Astrocyte (in vitro differentiated cells and primary cell): Measurements from ENCODE around the gene ITPRIP. TPM values are rescaled to one million over a fixed set of nuclear protein-coding genes. Genes with fewer than 3 reads are reported as not detected.

ENCODE experiments used
- DNase-seq: peaks from one replicate; pipeline ENCODE4 v3.0.0-alpha.2; 2010; ENCODE audit warnings: low read depth
- FAIRE-seq: peaks from 2 replicates; lab custom pipeline; 2011; peaks lifted over from hg19 to GRCh38; lab: Jason Lieb, UNC
- H2AFZ ChIP-seq: 2 replicates; pipeline ENCODE4 v1.6.0; 2012; ENCODE audit warnings: low read depth, low read length, inconsistent platforms
- H3K27ac ChIP-seq: 2 replicates; pipeline ENCODE4 v1.5.1; 2011; ENCODE audit warnings: low read depth, low read length, inconsistent platforms
- H3K27me3 ChIP-seq: 2 replicates; pipeline ENCODE4 v1.6.0; 2011; ENCODE audit warnings: low read length, inconsistent platforms; ENCODE audit not compliant: insufficient read depth
- H3K36me3 ChIP-seq: 2 replicates; pipeline ENCODE4 v1.5.1; 2011; ENCODE audit warnings: low read length, inconsistent platforms; ENCODE audit not compliant: insufficient read depth
- H3K4me1 ChIP-seq: 2 replicates; pipeline ENCODE4 v1.5.1; 2011; ENCODE audit warnings: low read length, inconsistent platforms; ENCODE audit not compliant: insufficient read depth
- H3K4me2 ChIP-seq: 2 replicates; pipeline ENCODE4 v1.6.0; 2012; ENCODE audit warnings: low read length, inconsistent platforms
- H3K4me3 ChIP-seq: 2 replicates; pipeline ENCODE4 v1.5.1; 2011; ENCODE audit warnings: low read depth, mild to moderate bottlenecking, low read length, inconsistent platforms; ENCODE audit not compliant: insufficient read depth
- H3K79me2 ChIP-seq: 2 replicates; pipeline ENCODE4 v1.6.0; 2012; ENCODE audit warnings: mild to moderate bottlenecking, low read length, inconsistent platforms; ENCODE audit not compliant: insufficient read depth
- H3K9ac ChIP-seq: 2 replicates; pipeline ENCODE4 v1.6.0; 2012; ENCODE audit warnings: mild to moderate bottlenecking, low read length, inconsistent platforms
- H3K9me3 ChIP-seq: 2 replicates; pipeline ENCODE4 v1.5.1; 2012; ENCODE audit warnings: low read depth, mild to moderate bottlenecking, low read length, inconsistent platforms; ENCODE audit not compliant: insufficient read depth
- H4K20me1 ChIP-seq: 2 replicates; pipeline ENCODE4 v1.6.0; 2012; ENCODE audit warnings: low read length, inconsistent platforms; ENCODE audit not compliant: insufficient read depth
- H3K27ac Mint-ChIP-seq: one replicate; pipeline ENCODE4 v1.8.0; 2021; ENCODE audit warnings: mild to moderate bottlenecking, mixed read lengths; ENCODE audit not compliant: unreplicated experiment
- H3K27me3 Mint-ChIP-seq: one replicate; pipeline ENCODE4 v1.8.0; 2021; ENCODE audit warnings: low read depth, mixed read lengths; ENCODE audit not compliant: unreplicated experiment
- H3K36me3 Mint-ChIP-seq: one replicate; pipeline ENCODE4 v1.8.0; 2021; ENCODE audit warnings: low read depth, mixed read lengths; ENCODE audit not compliant: unreplicated experiment
- H3K4me1 Mint-ChIP-seq: one replicate; pipeline ENCODE4 v1.8.0; 2021; ENCODE audit warnings: low read depth, mixed read lengths; ENCODE audit not compliant: unreplicated experiment
- H3K4me3 Mint-ChIP-seq: one replicate; pipeline ENCODE4 v1.8.0; 2021; ENCODE audit warnings: mild to moderate bottlenecking, moderate library complexity, mixed read lengths; ENCODE audit not compliant: unreplicated experiment
- H3K9me3 Mint-ChIP-seq: one replicate; pipeline ENCODE4 v1.8.0; 2021; ENCODE audit warnings: mild to moderate bottlenecking, mixed read lengths; ENCODE audit not compliant: unreplicated experiment
- CTCF ChIP-seq: IDR thresholded peaks from 2 replicates; pipeline ENCODE4 v1.5.1; 2011; ENCODE audit warnings: low read depth, mild to moderate bottlenecking, inconsistent platforms, low read length, moderate library complexity; ENCODE audit not compliant: insufficient read depth
- EZH2 ChIP-seq: IDR thresholded peaks from 2 replicates; pipeline ENCODE4 v1.6.1; 2012; ENCODE audit warnings: mild to moderate bottlenecking, low read length, inconsistent platforms; ENCODE audit not compliant: insufficient read depth
- total RNA-seq: library from RNA; stranded (reverse); gene quantifications from 2 replicates; pipeline ENCODE4 v1.2.1, GENCODE V29; 2021

The ITPRIP gene
- total RNA-seq, 1 donor from 2014 or later, result 21.9 TPM

- H3K4me1 Mint-ChIP-seq, result no peaks in the 10 kb centered on the region
- Histone ChIP-seq H3K36me3 (no peaks in the 10 kb centered on the region), H3K27ac (no peak overlapping the region), H3K9ac (no peak overlapping the region), H4K20me1 (no peaks in the 10 kb centered on the region), H3K27me3 (no peaks in the 10 kb centered on the region), H3K4me2 (no peak overlapping the region), H2AFZ (no peak overlapping the region), H3K4me1 (no peaks in the 10 kb centered on the region), H3K4me3 (no peak overlapping the region), H3K9me3 (no peaks in the 10 kb centered on the region), H3K79me2 (no peaks in the 10 kb centered on the region)
- peaks cover 3% of the 10 kb centered on the region for H3K27me3 Mint-ChIP-seq
- no peak overlapping the region for H3K4me3 Mint-ChIP-seq
- H3K9me3 Mint-ChIP-seq, result no peaks in the 10 kb centered on the region
- no peak for FAIRE-seq
- H3K36me3 Mint-ChIP-seq, result no peaks in the 10 kb centered on the region
- DNase-seq, result no peak
- TF ChIP-seq EZH2 (no peak), CTCF (no peak)
- H3K27ac Mint-ChIP-seq, result no peak overlapping the region
Observed at GRCh38 chr10:104281694-104282093, 56.6 kb downstream of the ITPRIP start.

- Mint-ChIP-seq H3K27me3 (peaks cover 11% of the 10 kb centered on the region), H3K4me3 (no peak overlapping the region)
Observed at GRCh38 chr10:104279550-104280259, 58.6 kb downstream of the ITPRIP start.

More at GRCh38 chr10:104279550-104280259, 58.6 kb downstream of the ITPRIP start:
- Histone ChIP-seq H3K9me3 (no peaks in the 10 kb centered on the region), H3K4me1 (no peaks in the 10 kb centered on the region), H3K27me3 (no peaks in the 10 kb centered on the region), H4K20me1 (no peaks in the 10 kb centered on the region), H3K27ac (no peak overlapping the region), H3K4me2 (no peak overlapping the region), H3K36me3 (no peaks in the 10 kb centered on the region), H3K79me2 (no peaks in the 10 kb centered on the region), H3K9ac (no peak overlapping the region), H2AFZ (no peak overlapping the region), H3K4me3 (no peak overlapping the region)
- Mint-ChIP-seq H3K4me1 (no peaks in the 10 kb centered on the region), H3K36me3 (no peaks in the 10 kb centered on the region), H3K27ac (no peak overlapping the region), H3K9me3 (no peaks in the 10 kb centered on the region)
- TF ChIP-seq CTCF (no peak), EZH2 (no peak)
- DNase-seq, result no peak
- FAIRE-seq, result no peak
